Epithelial cell of proximal tubule (primary cell): Measurements from ENCODE around the gene MYMX. TPM values are rescaled to one million over a fixed set of nuclear protein-coding genes. Genes with fewer than 3 reads are reported as not detected.

ENCODE experiments used
- DNase-seq: peaks from one replicate; pipeline ENCODE4 v3.0.0-alpha.2; 2011; ENCODE audit warnings: low read depth
- H3K4me3 ChIP-seq: 2 replicates; pipeline ENCODE4 v1.5.1; 2011; ENCODE audit warnings: low read depth, mild to moderate bottlenecking, low read length
- CTCF ChIP-seq: conservative IDR thresholded peaks from 2 replicates; pipeline ENCODE4 v1.5.1; 2012; ENCODE audit warnings: low read depth, mild to moderate bottlenecking, low read length
- total RNA-seq: library from RNA; depleted of rRNA; stranded (reverse); fragments of >200 nt; gene quantifications from 2 replicates; pipeline ENCODE4 v1.2.3, GENCODE V29; 2015

The MYMX gene
- total RNA-seq, 1 donor from 2014 or later, result not detected

DNA sequence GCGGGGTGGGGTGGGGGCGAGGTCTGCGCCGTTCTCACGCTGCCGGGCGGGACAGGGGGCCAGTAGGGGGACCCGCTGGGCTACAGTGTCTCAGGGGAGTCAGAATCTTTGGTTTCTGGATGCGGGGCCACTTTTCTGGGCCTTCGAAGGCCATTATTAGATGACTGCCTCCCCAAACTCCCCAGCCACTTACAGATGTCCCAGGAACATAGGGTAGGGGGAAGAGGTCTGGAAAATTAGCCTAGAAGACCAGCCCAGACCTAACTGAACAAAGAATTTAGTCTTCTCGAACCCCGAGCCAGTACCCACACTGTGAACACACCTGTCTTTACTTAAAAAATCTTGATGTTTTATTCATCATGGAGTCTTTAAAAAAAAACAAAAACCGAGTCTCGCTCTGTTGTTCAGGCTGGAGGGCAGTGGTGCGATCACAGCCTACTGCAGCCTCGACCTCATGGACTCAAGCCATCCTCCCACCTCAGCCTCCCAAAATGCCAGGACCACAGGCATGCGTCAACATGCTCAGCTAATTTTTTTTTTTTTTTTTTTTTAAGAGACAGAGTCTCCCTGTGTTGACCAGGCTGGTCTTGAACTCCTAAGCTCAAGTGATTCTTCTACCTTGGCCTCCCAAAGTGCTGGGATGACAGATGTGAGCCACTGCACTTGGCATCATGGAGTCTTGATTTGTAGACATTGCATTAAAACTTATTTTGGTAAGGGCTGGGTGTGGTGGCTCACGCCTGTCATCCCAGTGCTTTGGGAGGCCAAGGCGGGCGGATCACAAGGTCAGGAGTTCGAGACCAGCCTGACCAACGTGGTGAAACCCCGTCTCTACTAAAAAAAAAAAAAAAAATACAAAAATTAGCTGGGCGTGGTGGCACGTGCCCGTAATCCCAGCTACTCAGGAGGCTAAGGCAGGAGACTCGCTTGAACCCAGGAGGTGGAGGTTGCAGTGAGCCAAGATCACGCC, 3.4 kb downstream of the MYMX start:
- no peak for TF ChIP-seq CTCF
- no peak for DNase-seq
- H3K4me3 ChIP-seq, result peak overlapping the region; percentile 72

DNA sequence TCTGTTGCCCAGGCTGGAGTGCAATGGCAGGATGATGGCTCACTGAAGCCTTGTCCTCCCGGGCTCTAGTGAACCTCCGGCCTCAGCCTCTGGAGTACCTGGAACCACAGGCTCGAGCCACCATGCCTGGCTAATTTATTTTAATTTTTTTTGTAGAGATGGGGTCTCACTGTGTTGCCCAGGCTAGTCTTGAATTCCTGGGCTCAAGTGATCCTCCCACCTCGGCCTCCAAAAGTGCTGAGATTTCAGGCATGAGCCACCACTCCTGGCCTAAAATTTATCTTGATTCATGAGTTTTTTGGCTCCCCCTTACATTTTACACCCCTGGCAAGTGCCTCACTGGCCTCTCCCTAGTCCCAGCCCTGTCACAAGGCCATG, 4.2 kb downstream of the MYMX start:
- H3K4me3 ChIP-seq, result no peak overlapping the region
- TF ChIP-seq CTCF, result no peak
- DNase-seq, result no peak

DNA sequence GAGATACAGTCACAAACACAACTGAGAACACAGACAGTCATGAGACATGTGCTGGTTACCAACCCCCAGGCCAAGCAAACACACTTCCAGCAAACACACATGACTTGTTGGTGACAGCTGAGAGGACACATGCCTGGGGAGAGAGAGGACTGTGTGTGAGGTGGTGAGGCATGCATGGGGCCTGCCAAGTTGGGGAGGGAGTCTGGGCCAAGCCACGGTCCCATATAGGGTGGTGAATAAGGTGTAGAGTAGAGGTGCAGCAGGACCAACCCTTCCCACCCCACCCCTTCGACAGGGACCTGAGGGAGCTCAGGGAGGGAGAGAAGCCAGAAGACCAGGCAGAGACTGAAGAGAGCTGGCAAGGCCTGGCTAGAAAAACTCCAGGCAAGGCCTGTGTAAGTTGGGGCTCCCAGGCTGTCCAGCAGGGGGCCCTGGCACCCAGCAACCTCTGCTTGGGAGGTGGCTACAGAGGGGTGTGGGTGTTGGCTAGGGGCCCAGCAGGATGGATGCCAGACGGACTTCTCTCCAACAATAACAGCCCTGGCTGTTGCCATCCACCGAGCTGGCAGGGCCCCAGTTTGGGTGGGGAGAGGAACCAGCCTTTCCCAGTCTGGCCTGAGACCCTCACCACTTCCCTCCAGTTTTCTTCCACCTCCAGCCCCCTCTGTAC, 4.7 kb downstream of the MYMX start:
- H3K4me3 ChIP-seq, result peak overlapping the region; percentile 27
- TF ChIP-seq CTCF, result peak; percentile 87
- no peak for DNase-seq

DNA sequence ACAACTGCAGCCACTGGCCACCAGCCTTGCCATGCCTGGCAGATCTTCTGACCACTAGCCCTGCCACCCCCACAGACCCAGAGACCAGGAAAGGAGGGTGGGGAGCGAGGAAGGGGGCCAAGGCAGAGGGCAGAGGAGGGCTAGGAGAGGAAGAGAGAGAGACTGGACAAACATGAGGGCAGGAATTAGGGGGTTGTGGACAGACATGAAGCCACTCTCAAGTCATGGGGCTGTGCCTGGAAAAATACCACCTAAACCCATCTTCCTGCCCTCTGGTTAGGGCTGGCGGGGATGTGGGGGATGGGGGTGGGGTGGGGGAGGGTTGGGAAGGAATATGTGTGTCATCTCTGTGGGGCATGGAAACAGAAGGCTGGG, 5.2 kb downstream of the MYMX start:
- DNase-seq, result no peak
- H3K4me3 ChIP-seq, result peak overlapping the region; percentile 27
- TF ChIP-seq CTCF, result no peak

- H3K4me3 ChIP-seq, result peak overlapping the region; percentile 66
- TF ChIP-seq CTCF, result no peak
- no peak for DNase-seq
These were observed 6.0 kb downstream of the MYMX start for GRCh38 chr6:44222486-44223318.

- H3K4me3 ChIP-seq, result peak within 1 kb of the TSS; percentile 66
- no peak for DNase-seq
- TF ChIP-seq CTCF, result no peak
These were observed 6.7 kb downstream of the MYMX start, which contains the start of gene SLC29A1 for GRCh38 chr6:44223319-44224028. SLC29A1 (plus strand) TSS chr6:44223595; CDS start chr6:44227314, 3,719 bp downstream.
